Glomerular endothelial cell (primary cell): ENCODE results near the gene IFT27. TPM values are rescaled to one million over a fixed set of nuclear protein-coding genes. Genes with fewer than 3 reads are reported as not detected.

Source experiments
- DNase-seq: peaks from one replicate; pipeline ENCODE4 v3.0.0-alpha.2; 2011; ENCODE audit warnings: low read depth, low spot score; ENCODE audit errors: extremely low read depth
- total RNA-seq: library from RNA; depleted of rRNA; stranded (reverse); fragments of >200 nt; gene quantifications from 2 replicates; pipeline ENCODE4 v1.2.3, GENCODE V29; 2015

The IFT27 gene
- 16.5 and 21.1 TPM in 2 replicates for total RNA-seq

GRCh38 chr22:36775964-36776669, at the start of gene IFT27:
IFT27 (minus strand) TSS chr22:36776119; CDS start chr22:36775707, 412 bp downstream.
- peak; percentile 100 for DNase-seq

GRCh38 chr22:36824655-36825054, 48.7 kb upstream of the IFT27 start:
- DNase-seq = no peak

- DNase-seq = peak; percentile 58
These were observed 47.4 kb upstream of the IFT27 start for GRCh38 chr22:36823186-36823839.

- no peak for DNase-seq
These were observed 46.7 kb upstream of the IFT27 start for GRCh38 chr22:36822581-36822980.

- no peak for DNase-seq
These were observed 43.2 kb upstream of the IFT27 start for GRCh38 chr22:36819112-36819511.

- no peak for DNase-seq
These were observed 42.2 kb upstream of the IFT27 start for GRCh38 chr22:36818010-36818642.

GRCh38 chr22:36817525-36817848, 41.6 kb upstream of the IFT27 start:
- no peak for DNase-seq

GRCh38 chr22:36816636-36817524, 41.0 kb upstream of the IFT27 start, which contains the start of gene PVALB:
PVALB (minus strand) TSS chr22:36817035; CDS start chr22:36817005, 30 bp downstream.
- DNase-seq = no peak

GRCh38 chr22:36816339-36816635, 40.4 kb upstream of the IFT27 start:
- no peak for DNase-seq

- DNase-seq = no peak
These were observed 39.8 kb upstream of the IFT27 start for GRCh38 chr22:36815558-36816338.

- DNase-seq = no peak
These were observed 38.9 kb upstream of the IFT27 start for GRCh38 chr22:36814801-36815200.

GRCh38 chr22:36811094-36811800, 35.3 kb upstream of the IFT27 start:
- DNase-seq = no peak

GRCh38 chr22:36809351-36809750, 33.4 kb upstream of the IFT27 start:
- DNase-seq = no peak

- no peak for DNase-seq
These were observed 32.9 kb upstream of the IFT27 start for GRCh38 chr22:36808721-36809344.

GRCh38 chr22:36807627-36808026, 31.7 kb upstream of the IFT27 start:
- no peak for DNase-seq

- no peak for DNase-seq
These were observed 30.9 kb upstream of the IFT27 start for GRCh38 chr22:36806835-36807234.

- DNase-seq = no peak
These were observed 27.4 kb upstream of the IFT27 start for GRCh38 chr22:36803358-36803757.

GRCh38 chr22:36798674-36799066, 22.8 kb upstream of the IFT27 start:
- DNase-seq = no peak

GRCh38 chr22:36797911-36798673, 22.2 kb upstream of the IFT27 start:
- DNase-seq = no peak
